A549 (cell line): Measurements from ENCODE around the gene BZW1. TPM values are rescaled to one million over a fixed set of nuclear protein-coding genes. Genes with fewer than 3 reads are reported as not detected.

Source experiments
- ATAC-seq, 2 experiments: fragments of 200-7000 bp in 1 of 2; fragments of >200 bp in 1 of 2; cut with Nextera tagmentation in 1 of 2; cut with Tn5 transposase in 1 of 2; 3 replicates each; pipeline versions ENCODE4 v1.8.0 to v1.9.1; 2018 to 2020; ENCODE audit warnings: mild to moderate bottlenecking in 1 of 2, moderate library complexity in 1 of 2
- CTCF ChIA-PET: fragments of 300-600 bp; sonication (Branson Sonifier 250); formaldehyde crosslinking; extraction: SDS; loops from one replicate; lab custom pipeline; 2021; ENCODE audit warnings: antibody characterized with exemption, inconsistent platforms; lab: Yijun Ruan, JAX
- POLR2A ChIA-PET: fragments of 350-600 bp; formaldehyde crosslinking; extraction: SDS; loops from one replicate; lab custom pipeline; 2021; ENCODE audit warnings: antibody characterized with exemption, inconsistent platforms; lab: Yijun Ruan, JAX
- DNase-seq, 2 experiments: peaks; one replicate each; pipeline versions ENCODE4 v3.0.0 to v3.0.0-alpha.2; 2011 to 2016; ENCODE audit warnings: low read depth in 1 of 2, low spot score in 1 of 2
- FAIRE-seq: peaks from 2 replicates; lab custom pipeline; 2011; peaks lifted over from hg19 to GRCh38; lab: Jason Lieb, UNC
- H3K27ac ChIP-seq, 2 experiments: fragments of >200 bp; sonication (Bioruptor Twin); formaldehyde crosslinking; 3 replicates each; pipeline ENCODE4 v1.5.1; 2016 to 2017
- H3K4me1 ChIP-seq: fragments of >200 bp; sonication (Bioruptor Twin); formaldehyde crosslinking; 3 replicates; pipeline ENCODE4 v1.6.1; 2016
- H3K4me2 ChIP-seq: fragments of >200 bp; sonication (Bioruptor Twin); formaldehyde crosslinking; 3 replicates; pipeline ENCODE4 v1.6.1; 2016
- H3K4me3 ChIP-seq: fragments of >200 bp; sonication (Bioruptor Twin); formaldehyde crosslinking; 3 replicates; pipeline ENCODE4 v1.5.1; 2016
- H3K9me3 ChIP-seq: fragments of >200 bp; sonication (Bioruptor Twin); formaldehyde crosslinking; 3 replicates; pipeline ENCODE4 v1.6.1; 2016
- CBX2 ChIP-seq: fragments of 200-600 bp; sonication (generic); IDR thresholded peaks from 2 replicates; pipeline ENCODE4 v1.6.1; 2016; ENCODE audit warnings: low read depth, mild to moderate bottlenecking, borderline replicate concordance
- CBX8 ChIP-seq: fragments of 200-600 bp; sonication (generic); IDR thresholded peaks from 2 replicates; pipeline ENCODE4 v1.6.1; 2016
- CEBPB ChIP-seq, 2 experiments: fragments of >200 bp in 1 of 2; sonication (Bioruptor Twin) in 1 of 2; formaldehyde crosslinking in 1 of 2; IDR thresholded peaks; 2 replicates each; pipeline ENCODE4 v1.6.1; 2012 to 2016
- CHD2 ChIP-seq: fragments of 150-350 bp; IDR thresholded peaks from 2 replicates; pipeline ENCODE4 v1.6.1; 2014; ENCODE audit warnings: low read length; ENCODE audit not compliant: partially characterized antibody
- CHD4 ChIP-seq: fragments of 200-600 bp; sonication (generic); IDR thresholded peaks from 2 replicates; pipeline ENCODE4 v1.6.1; 2016; ENCODE audit warnings: antibody characterized with exemption, mild to moderate bottlenecking, borderline replicate concordance
- EHF ChIP-seq: fragments of 250-450 bp; sonication (Bioruptor Pico); IDR thresholded peaks from 2 replicates; pipeline ENCODE4 v1.5.0; 2020; ENCODE audit warnings: mild to moderate bottlenecking
- EHMT2 ChIP-seq: fragments of 200-600 bp; sonication (generic); IDR thresholded peaks from 2 replicates; pipeline ENCODE4 v1.6.1; 2016; ENCODE audit warnings: antibody characterized with exemption, low read depth, mild to moderate bottlenecking, moderate library complexity
- EP300 ChIP-seq, 2 experiments: fragments of >200 bp; sonication (Bioruptor Twin); formaldehyde crosslinking; IDR thresholded peaks; 2 replicates in 1 of 2; 3 replicates in 1 of 2; pipeline ENCODE4 v1.6.1; 2016 to 2017
- ESRRA ChIP-seq: fragments of 150-350 bp; IDR thresholded peaks from 2 replicates; pipeline ENCODE4 v1.6.1; 2014; ENCODE audit warnings: mild to moderate bottlenecking, low read length, borderline replicate concordance
- FOXS1 ChIP-seq: fragments of 250-450 bp; sonication (Bioruptor Pico); IDR thresholded peaks from 2 replicates; pipeline ENCODE4 v1.5.0; 2020; ENCODE audit warnings: mild to moderate bottlenecking, moderate library complexity
- GATA3 ChIP-seq: IDR thresholded peaks from 2 replicates; pipeline ENCODE4 v1.6.1; 2012; ENCODE audit warnings: borderline replicate concordance
- HOXA7 ChIP-seq: fragments of 250-450 bp; sonication (Bioruptor Pico); IDR thresholded peaks from 2 replicates; pipeline ENCODE4 v1.5.0; 2020; ENCODE audit warnings: mild to moderate bottlenecking, moderate library complexity
- HOXB5 ChIP-seq: fragments of 250-450 bp; sonication (Bioruptor Pico); IDR thresholded peaks from 2 replicates; pipeline ENCODE4 v1.5.0; 2020; ENCODE audit warnings: mild to moderate bottlenecking, moderate library complexity
- JUN ChIP-seq, 2 experiments: fragments of >200 bp; sonication (Bioruptor Twin); formaldehyde crosslinking; IDR thresholded peaks; 2 replicates in 1 of 2; 3 replicates in 1 of 2; pipeline ENCODE4 v1.6.1; 2016 to 2017
- JUNB ChIP-seq: fragments of >200 bp; sonication (Bioruptor Twin); formaldehyde crosslinking; IDR thresholded peaks from 2 replicates; pipeline ENCODE4 v1.6.1; 2016
- KDM5A ChIP-seq: fragments of 200-600 bp; sonication (generic); IDR thresholded peaks from 2 replicates; pipeline ENCODE4 v1.6.1; 2016; ENCODE audit warnings: antibody characterized with exemption, mild to moderate bottlenecking
- MAFK ChIP-seq: fragments of 450-650 bp; IDR thresholded peaks from 2 replicates; pipeline ENCODE4 v1.6.1; 2014; ENCODE audit not compliant: partially characterized antibody
- MYC ChIP-seq: IDR thresholded peaks from 2 replicates; pipeline ENCODE4 v1.6.1; 2012; ENCODE audit warnings: mild to moderate bottlenecking, inconsistent platforms, low read length, improper control_type of control experiment, borderline replicate concordance
- RFX5 ChIP-seq: fragments of 450-650 bp; IDR thresholded peaks from 2 replicates; pipeline ENCODE4 v1.7.1; 2014; ENCODE audit warnings: antibody characterized with exemption, mild to moderate bottlenecking, moderate library complexity
- RNF2 ChIP-seq: fragments of 200-600 bp; sonication (generic); IDR thresholded peaks from 2 replicates; pipeline ENCODE4 v1.6.1; 2016; ENCODE audit warnings: low read depth, mild to moderate bottlenecking, antibody characterized with exemption, moderate library complexity, borderline replicate concordance
- ZFP36 ChIP-seq: fragments of 450-650 bp; IDR thresholded peaks from 2 replicates; pipeline ENCODE4 v1.6.1; 2014; ENCODE audit warnings: borderline replicate concordance; ENCODE audit not compliant: partially characterized antibody
- WGBS: methylation state at CpG from one replicate; pipeline ENCODE4 v1.1.6; 2017; ENCODE audit errors: missing lambda C conversion rate; 5-methylcytosine and 5-hydroxymethylcytosine counted together
- polyA plus RNA-seq, 4 experiments: library from polyadenylated mRNA; depleted of rRNA in 3 of 4; stranded (reverse); fragments of >200 nt; fragmentation: RNase III in 1 of 4; extraction: RNeasy Plus Mini Kit Qiagen cat#74134 plus additional on column Dnase treatment in 1 of 4; gene quantifications; 2 replicates in 3 of 4; 3 replicates in 1 of 4; pipeline ENCODE4 v1.2.3, GENCODE V29; 2011 to 2017
- TF ChIP-seq, protein P1 (sequence below): fragments of >200 bp; sonication (Bioruptor Twin); formaldehyde crosslinking; IDR thresholded peaks from 3 replicates; pipeline ENCODE4 v1.5.1; 2016
- TF ChIP-seq, protein P2 (sequence below): IDR thresholded peaks from 2 replicates; pipeline ENCODE4 v1.6.1; 2012; ENCODE audit warnings: low read depth, borderline replicate concordance
- TF ChIP-seq, protein P3 (sequence below): fragments of 250-450 bp; sonication (Bioruptor Pico); IDR thresholded peaks from 2 replicates; pipeline ENCODE4 v1.5.0; 2021; ENCODE audit warnings: mild to moderate bottlenecking, moderate library complexity, borderline replicate concordance
- TF ChIP-seq, protein P4 (sequence below): fragments of 450-650 bp; IDR thresholded peaks from 2 replicates; pipeline ENCODE4 v1.6.1; 2014; ENCODE audit warnings: antibody characterized with exemption

Gene BZW1
- polyA plus RNA-seq, 2 of the 4 experiments (the other 2 are of a cell fraction): 401 to 439 TPM

DNA sequence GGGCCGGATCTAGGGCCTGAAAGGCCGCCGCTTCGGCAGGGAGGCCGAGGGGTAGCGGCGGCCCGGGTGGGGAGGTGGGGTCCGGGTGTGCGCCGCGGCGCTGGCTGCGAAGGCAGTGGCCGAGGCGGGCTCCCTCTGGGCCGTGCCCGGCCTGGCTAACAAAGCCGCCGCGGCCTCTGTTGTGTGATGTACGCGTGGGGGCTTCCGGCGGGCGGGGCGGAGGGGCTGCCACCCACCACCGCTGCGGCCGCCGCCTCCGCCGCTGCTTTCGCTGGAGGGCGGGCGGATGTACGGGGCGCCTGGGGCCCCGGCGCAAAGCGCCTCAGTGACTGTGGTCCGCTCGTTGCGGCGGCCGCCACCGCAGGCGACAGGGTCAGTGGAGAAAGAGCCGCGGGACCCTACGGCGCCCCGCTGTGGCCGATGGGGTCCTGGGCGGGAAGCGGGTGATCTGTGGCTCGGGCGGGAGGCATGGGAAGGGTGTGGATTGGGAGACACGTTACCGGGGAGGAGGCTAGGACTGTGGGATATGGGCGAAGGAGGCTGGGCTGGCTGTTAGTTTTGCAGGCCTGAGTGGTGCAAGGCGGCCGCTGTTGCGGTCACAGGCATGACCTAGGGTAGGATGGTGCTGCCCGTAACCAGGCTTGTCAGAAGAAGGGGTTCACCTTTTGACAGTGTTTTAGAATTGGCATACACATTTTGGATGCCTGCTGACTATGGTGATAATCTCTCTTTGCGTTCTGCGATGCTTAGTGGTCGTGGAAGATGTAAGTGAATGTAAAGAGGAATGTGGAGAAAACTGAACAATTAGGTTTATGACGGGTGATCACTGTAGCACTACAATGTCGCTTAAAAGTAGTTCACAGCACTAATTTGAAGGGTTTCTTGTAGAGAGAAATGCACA, 662 bp downstream of the BZW1 start (continued):
- TF ChIP-seq KDM5A: peak; percentile 18; the same call in 1 of the 2 replicates
- TF ChIP-seq GATA3: no peak
- no peak for TF ChIP-seq MAFK
- TF ChIP-seq, protein P1, sequence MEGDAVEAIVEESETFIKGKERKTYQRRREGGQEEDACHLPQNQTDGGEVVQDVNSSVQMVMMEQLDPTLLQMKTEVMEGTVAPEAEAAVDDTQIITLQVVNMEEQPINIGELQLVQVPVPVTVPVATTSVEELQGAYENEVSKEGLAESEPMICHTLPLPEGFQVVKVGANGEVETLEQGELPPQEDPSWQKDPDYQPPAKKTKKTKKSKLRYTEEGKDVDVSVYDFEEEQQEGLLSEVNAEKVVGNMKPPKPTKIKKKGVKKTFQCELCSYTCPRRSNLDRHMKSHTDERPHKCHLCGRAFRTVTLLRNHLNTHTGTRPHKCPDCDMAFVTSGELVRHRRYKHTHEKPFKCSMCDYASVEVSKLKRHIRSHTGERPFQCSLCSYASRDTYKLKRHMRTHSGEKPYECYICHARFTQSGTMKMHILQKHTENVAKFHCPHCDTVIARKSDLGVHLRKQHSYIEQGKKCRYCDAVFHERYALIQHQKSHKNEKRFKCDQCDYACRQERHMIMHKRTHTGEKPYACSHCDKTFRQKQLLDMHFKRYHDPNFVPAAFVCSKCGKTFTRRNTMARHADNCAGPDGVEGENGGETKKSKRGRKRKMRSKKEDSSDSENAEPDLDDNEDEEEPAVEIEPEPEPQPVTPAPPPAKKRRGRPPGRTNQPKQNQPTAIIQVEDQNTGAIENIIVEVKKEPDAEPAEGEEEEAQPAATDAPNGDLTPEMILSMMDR: peak; percentile 61
- TF ChIP-seq, protein P2, sequence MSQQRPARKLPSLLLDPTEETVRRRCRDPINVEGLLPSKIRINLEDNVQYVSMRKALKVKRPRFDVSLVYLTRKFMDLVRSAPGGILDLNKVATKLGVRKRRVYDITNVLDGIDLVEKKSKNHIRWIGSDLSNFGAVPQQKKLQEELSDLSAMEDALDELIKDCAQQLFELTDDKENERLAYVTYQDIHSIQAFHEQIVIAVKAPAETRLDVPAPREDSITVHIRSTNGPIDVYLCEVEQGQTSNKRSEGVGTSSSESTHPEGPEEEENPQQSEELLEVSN: no peak
- no peak for TF ChIP-seq CHD2
- TF ChIP-seq, protein P3, sequence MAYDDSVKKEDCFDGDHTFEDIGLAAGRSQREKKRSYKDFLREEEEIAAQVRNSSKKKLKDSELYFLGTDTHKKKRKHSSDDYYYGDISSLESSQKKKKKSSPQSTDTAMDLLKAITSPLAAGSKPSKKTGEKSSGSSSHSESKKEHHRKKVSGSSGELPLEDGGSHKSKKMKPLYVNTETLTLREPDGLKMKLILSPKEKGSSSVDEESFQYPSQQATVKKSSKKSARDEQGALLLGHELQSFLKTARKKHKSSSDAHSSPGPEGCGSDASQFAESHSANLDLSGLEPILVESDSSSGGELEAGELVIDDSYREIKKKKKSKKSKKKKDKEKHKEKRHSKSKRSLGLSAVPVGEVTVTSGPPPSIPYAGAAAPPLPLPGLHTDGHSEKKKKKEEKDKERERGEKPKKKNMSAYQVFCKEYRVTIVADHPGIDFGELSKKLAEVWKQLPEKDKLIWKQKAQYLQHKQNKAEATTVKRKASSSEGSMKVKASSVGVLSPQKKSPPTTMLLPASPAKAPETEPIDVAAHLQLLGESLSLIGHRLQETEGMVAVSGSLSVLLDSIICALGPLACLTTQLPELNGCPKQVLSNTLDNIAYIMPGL (CRISPR knock-in tag): 0 out of 2 replicates have a peak, but pooled peaks have one; percentile 62
- TF ChIP-seq ESRRA: no peak
- TF ChIP-seq, protein P4, sequence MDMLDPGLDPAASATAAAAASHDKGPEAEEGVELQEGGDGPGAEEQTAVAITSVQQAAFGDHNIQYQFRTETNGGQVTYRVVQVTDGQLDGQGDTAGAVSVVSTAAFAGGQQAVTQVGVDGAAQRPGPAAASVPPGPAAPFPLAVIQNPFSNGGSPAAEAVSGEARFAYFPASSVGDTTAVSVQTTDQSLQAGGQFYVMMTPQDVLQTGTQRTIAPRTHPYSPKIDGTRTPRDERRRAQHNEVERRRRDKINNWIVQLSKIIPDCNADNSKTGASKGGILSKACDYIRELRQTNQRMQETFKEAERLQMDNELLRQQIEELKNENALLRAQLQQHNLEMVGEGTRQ: no peak
- no peak for TF ChIP-seq JUNB

DNA sequence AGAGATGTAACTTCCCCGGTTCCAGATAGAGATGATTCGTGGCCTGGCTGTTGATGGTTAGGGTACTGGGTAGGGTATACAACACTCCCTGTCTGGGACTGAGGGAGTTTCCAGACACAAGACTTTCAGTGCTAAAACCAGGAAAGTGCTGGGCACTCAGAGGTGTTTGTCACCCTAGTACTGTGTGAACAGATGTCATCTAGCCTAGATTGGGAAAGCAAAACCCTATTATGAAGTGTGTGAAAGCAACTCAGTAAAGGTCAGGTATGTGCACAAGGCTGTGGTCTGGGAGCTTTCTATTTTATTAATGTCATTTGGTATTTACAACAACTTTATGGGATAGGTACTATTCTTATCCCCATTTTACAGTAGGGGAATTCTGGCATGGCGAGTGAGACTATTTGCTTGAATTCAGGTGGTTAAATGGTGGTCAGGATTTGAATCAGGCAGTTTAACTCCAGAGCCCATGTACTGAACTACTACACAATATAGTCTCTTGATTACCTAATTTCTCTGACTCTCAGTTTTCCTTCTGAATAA, 2.6 kb downstream of the BZW1 start:
- 58% methylated on average over 3 of the region's 3 CpGs for WGBS
- ATAC-seq: no peak
- ChIA-PET POLR2A (interaction anchor here (1.0 kb wide), 1 partner anchor 66 kb away, joined by 3 read pairs; no protein-coding TSS in a partner anchor), CTCF (interaction anchor here (0.6 to 2.0 kb wide), 4 partner anchors 24 to 111 kb away, joined by 3 to 10 read pairs (median 4); no protein-coding TSS in a partner anchor)
- Histone ChIP-seq H3K4me2 (peak overlapping the region; percentile 95), H3K4me1 (peaks cover 41% of the 10 kb centered on the region), H3K27ac (peak overlapping the region in 1 of 2 experiments; percentile 5; a peak in 1 of 6 replicates), H3K9me3 (no peaks in the 10 kb centered on the region), H3K4me3 (no peak overlapping the region)
- no peak for DNase-seq
- TF ChIP-seq HOXB5 (CRISPR knock-in tag) (no peak), ZFP36 (no peak), RFX5 (no peak), EHF (CRISPR knock-in tag) (no peak), CBX2 (no peak), MYC (no peak), EHMT2 (no peak), CEBPB (IDR thresholded peaks at IDR 0.05) (no peak), EP300 (IDR thresholded peaks at IDR 0.05) (no peak), JUNB (no peak), CBX8 (no peak), FOXS1 (CRISPR knock-in tag) (no peak), RNF2 (no peak), JUN (IDR thresholded peaks at IDR 0.05) (no peak), CHD4 (no peak), HOXA7 (CRISPR knock-in tag) (no peak)
- TF ChIP-seq, protein P3 (CRISPR knock-in tag): no peak
- TF ChIP-seq, protein P4: no peak
- no peak for FAIRE-seq
